ENCODE results near the gene TSPAN18. TPM values are rescaled to one million over a fixed set of nuclear protein-coding genes. Genes with fewer than 3 reads are reported as not detected.

TSPAN18 gene
- total RNA-seq, 4 donors from 2014 or later, result 31.1 to 74.6 (median 34.7) TPM

GRCh38 chr11:44818110-44818509 is 91.3 kb downstream of the TSPAN18 start:
- Histone ChIP-seq H3K4me1 (peaks cover 0 to 93% (median 16%) of the 10 kb centered on the region in 3 donors), H3K4me3 (no peak overlapping the region), H3K9me3 (no peaks in the 10 kb centered on the region), H3K36me3 (no peaks in the 10 kb centered on the region), H3K27ac (peak overlapping the region in 3 of 4 donors; percentile 65 to 78 (median 74)), H3K27me3 (no peaks in the 10 kb centered on the region)
- WGBS, 2 donors (ENCODE audit: low coverage in 1 of 2), result no CpG with 5 or more reads among the region's 4 CpGs
- ATAC-seq, result peak; percentile 27
- no peak for TF ChIP-seq POLR2AphosphoS5 (IDR thresholded peaks at IDR 0.05)
- no peak for TF ChIP-seq POLR2A (IDR thresholded peaks at IDR 0.05)
- no peak for TF ChIP-seq CTCF (IDR thresholded peaks at IDR 0.05)
- no peak for TF ChIP-seq EP300 (IDR thresholded peaks at IDR 0.05)

- ATAC-seq, result no peak
Observed at GRCh38 chr11:44819346-44819745, 92.6 kb downstream of the TSPAN18 start.

GRCh38 chr11:44822369-44822768 is 95.6 kb downstream of the TSPAN18 start:
- Histone ChIP-seq H3K9me3 (no peaks in the 10 kb centered on the region), H3K36me3 (no peaks in the 10 kb centered on the region), H3K4me3 (no peak overlapping the region), H3K27me3 (no peaks in the 10 kb centered on the region), H3K27ac (peak overlapping the region in 1 of 4 donors; percentile 81), H3K4me1 (peaks cover 5 to 91% (median 20%) of the 10 kb centered on the region in 3 donors)
- 14 to 77% methylated on average over 1 to 2 of the region's 2 CpGs for WGBS, 2 donors (ENCODE audit: low coverage in 1 of 2)
- TF ChIP-seq POLR2AphosphoS5 (IDR thresholded peaks at IDR 0.05), result no peak
- no peak for TF ChIP-seq CTCF (IDR thresholded peaks at IDR 0.05)
- no peak for TF ChIP-seq POLR2A (IDR thresholded peaks at IDR 0.05)
- TF ChIP-seq EP300 (IDR thresholded peaks at IDR 0.05), result no peak
- no peak for ATAC-seq

More at GRCh38 chr11:44819346-44819745, 92.6 kb downstream of the TSPAN18 start:
- Histone ChIP-seq H3K36me3 (no peaks in the 10 kb centered on the region), H3K27me3 (no peaks in the 10 kb centered on the region), H3K4me1 (peaks cover 0 to 93% (median 14%) of the 10 kb centered on the region in 3 donors), H3K27ac (peak overlapping the region in 3 of 4 donors; percentile 65 to 78 (median 74)), H3K9me3 (no peaks in the 10 kb centered on the region), H3K4me3 (no peak overlapping the region)
- 59 to 92% methylated on average over 7 of the region's 8 CpGs for WGBS, 2 donors (ENCODE audit: low coverage in 1 of 2)
- TF ChIP-seq EP300 (IDR thresholded peaks at IDR 0.05) (no peak), POLR2AphosphoS5 (IDR thresholded peaks at IDR 0.05) (no peak), CTCF (IDR thresholded peaks at IDR 0.05) (no peak), POLR2A (IDR thresholded peaks at IDR 0.05) (no peak)

- Histone ChIP-seq H3K27me3 (no peaks in the 10 kb centered on the region), H3K36me3 (no peaks in the 10 kb centered on the region), H3K4me1 (peaks cover 5 to 84% (median 20%) of the 10 kb centered on the region in 3 donors), H3K9me3 (no peaks in the 10 kb centered on the region), H3K4me3 (no peak overlapping the region), H3K27ac (peak overlapping the region in 2 of 4 donors; percentile 7 to 81)
- 94% methylated on average over 6 of the region's 9 CpGs; no CpG with 5 or more reads in 1 of the 2 donors for WGBS, 2 donors (ENCODE audit: low coverage in 1 of 2)
- ATAC-seq, result no peak
- TF ChIP-seq CTCF (IDR thresholded peaks at IDR 0.05) (peak in 2 of 4 experiments; percentile 34 to 45), EP300 (IDR thresholded peaks at IDR 0.05) (no peak)
Observed at GRCh38 chr11:44823006-44823405, 96.2 kb downstream of the TSPAN18 start.

- ATAC-seq, result no peak
- peak overlapping the region in 3 of 4 donors; percentile 70 to 81 (median 77) for H3K27ac ChIP-seq
- no peaks in the 10 kb centered on the region for H3K27me3 ChIP-seq
- WGBS, 2 donors (ENCODE audit: low coverage in 1 of 2), result 80 to 88% methylated on average over 6 to 9 of the region's 9 CpGs
- TF ChIP-seq CTCF (IDR thresholded peaks at IDR 0.05) (no peak), POLR2AphosphoS5 (IDR thresholded peaks at IDR 0.05) (no peak), EP300 (IDR thresholded peaks at IDR 0.05) (no peak), POLR2A (IDR thresholded peaks at IDR 0.05) (no peak)
- no peak overlapping the region for H3K4me3 ChIP-seq
- no peaks in the 10 kb centered on the region for H3K36me3 ChIP-seq
- H3K9me3 ChIP-seq, result no peaks in the 10 kb centered on the region
- H3K4me1 ChIP-seq, result peaks cover 5 to 76% (median 15%) of the 10 kb centered on the region in 3 donors
Observed at GRCh38 chr11:44823868-44824267, 97.1 kb downstream of the TSPAN18 start.

Measured in gastroesophageal sphincter (tissue), 4 donors.